ENCODE measurements around the gene PRKCQ. TPM values are rescaled to one million over a fixed set of nuclear protein-coding genes. Genes with fewer than 3 reads are reported as not detected.

The PRKCQ gene
- total RNA-seq, 2 donors from 2014 or later = 0.38 to 0.74 TPM

DNA sequence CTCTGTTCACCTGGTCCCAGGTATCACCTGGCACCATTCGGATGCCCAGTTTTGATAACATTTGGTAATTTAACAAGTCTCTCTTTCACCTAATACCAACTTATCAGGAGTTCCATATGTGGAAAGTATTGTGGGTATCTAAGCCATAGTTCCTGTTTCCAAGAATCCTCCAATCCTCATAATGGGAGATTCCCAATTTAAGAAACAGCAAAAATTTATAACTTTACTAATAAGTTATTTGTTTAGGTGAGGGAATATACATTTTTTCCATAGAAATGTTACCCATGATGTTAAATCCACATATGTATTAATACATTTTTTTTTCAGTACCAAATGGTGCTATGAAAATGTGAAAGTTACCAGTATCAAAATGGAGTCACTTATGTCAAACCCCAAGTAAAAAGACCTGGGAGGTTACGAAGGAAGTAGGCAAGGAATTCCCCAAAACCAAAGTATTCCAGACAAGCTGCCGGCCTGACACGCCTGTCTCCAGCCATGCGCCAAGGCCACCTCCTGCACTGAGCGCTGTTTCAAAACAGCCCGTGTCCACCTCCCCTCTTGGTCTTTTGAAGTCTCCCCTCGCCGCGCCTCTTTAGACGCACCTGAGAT, 44.8 kb downstream of the PRKCQ start:
- no peak for DNase-seq (ENCODE audit: low spot score)
- intact Hi-C loops (cut with DNase I) = no loop called here

DNA sequence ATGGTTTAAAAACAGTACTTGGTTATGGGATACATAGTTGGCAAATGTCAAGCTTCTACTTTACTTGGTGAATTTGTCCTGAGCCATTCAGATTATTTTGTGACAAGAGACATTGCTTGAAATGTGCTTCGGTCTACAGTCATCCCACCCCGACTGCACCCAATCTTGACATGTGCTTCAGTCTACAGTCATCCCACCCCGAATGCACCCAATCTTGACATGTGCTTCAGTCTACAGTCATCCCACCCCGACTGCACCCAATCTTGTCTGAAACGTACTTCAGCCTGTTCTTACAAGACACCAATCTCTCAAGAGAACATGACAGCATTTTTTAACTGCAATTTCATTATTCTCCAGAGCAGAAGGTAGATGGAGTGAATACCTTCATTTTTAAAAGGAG, 47.8 kb downstream of the PRKCQ start:
- intact Hi-C loops (cut with DNase I) = no loop called here
- no peak for DNase-seq (ENCODE audit: low spot score)

DNA sequence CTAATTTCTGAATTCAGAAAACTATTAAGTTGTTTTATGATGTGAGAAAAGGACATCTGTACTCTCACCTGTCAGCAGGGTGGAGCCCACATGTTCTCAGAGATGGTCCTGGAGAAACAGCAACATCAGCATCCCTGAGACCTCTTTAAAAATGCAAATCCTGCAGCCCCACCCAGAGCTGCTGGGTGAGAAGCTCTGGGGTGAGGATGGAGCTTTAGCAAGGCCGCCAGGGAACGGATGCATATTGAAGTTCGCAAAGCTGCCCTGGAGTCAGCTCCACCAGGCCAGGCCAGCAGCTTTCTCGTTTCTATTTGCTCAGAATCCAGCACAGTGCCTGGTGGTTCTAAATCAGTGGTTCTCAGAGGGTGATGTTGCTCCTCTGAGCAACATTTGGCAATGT, 49.1 kb downstream of the PRKCQ start:
- intact Hi-C loops (cut with DNase I) = no loop called here
- no peak for DNase-seq (ENCODE audit: low spot score)

DNA sequence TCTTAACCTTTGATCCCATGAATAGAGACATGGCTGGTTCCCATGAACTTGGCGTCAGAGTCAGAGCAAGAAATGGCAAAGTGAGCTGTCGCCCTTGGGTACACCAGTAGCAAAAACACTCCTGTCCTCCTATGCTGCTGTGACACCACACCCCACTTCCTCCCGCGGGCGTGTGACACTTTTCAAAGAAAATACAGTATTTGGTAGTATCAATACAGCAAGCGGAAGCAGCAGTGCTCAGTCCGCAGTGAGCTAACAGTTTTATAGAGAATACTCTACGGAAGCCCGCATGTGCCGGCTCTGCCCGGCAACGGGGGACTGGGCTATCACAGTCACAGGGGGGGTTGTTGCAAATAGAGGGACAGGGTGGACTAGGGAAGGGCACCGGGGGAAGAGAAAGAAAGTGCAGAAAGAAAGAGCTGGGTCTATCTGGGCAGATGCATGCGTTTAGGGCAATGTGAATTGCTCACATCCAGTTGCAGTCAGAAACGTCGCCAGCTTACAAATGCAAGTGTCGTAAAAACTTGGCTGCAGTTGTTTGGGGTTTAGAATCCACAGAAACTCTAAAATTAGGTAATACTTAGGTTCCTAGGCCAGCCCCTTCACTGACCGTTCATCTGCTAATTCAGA, 49.8 kb downstream of the PRKCQ start:
- DNase-seq (ENCODE audit: low spot score) = no peak
- intact Hi-C loops (cut with DNase I) = no loop called here

GRCh38 chr10:6528198-6528950, 51.7 kb downstream of the PRKCQ start:
- intact Hi-C loops (cut with DNase I) = no loop called here
- no peak for DNase-seq (ENCODE audit: low spot score)

- no peak for DNase-seq (ENCODE audit: low spot score)
Measured at GRCh38 chr10:6525599-6526165, 54.4 kb downstream of the PRKCQ start.

DNA sequence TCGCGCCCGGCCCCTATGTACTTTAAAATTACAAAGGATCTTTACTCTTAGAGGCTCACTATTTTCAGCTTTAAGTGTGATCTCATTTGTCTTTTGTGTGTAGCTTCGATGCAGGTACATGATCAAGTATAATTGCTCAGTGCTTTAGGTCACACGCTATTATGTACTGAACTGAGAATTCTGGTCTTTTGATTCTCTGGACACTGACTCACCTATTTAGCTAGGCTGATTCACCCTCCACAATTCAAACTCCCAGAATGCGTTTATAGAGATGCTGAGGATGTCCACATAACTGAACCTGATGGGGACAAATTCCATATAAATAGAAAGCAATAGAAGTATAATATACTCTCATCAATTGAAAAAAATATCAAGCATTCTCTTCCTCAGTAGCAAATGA, 57.8 kb downstream of the PRKCQ start:
- no peak for DNase-seq (ENCODE audit: low spot score)
- intact Hi-C loops (cut with DNase I) = no loop called here

More at GRCh38 chr10:6525599-6526165, 54.4 kb downstream of the PRKCQ start:
- intact Hi-C loops (cut with DNase I) = no loop called here

DNA sequence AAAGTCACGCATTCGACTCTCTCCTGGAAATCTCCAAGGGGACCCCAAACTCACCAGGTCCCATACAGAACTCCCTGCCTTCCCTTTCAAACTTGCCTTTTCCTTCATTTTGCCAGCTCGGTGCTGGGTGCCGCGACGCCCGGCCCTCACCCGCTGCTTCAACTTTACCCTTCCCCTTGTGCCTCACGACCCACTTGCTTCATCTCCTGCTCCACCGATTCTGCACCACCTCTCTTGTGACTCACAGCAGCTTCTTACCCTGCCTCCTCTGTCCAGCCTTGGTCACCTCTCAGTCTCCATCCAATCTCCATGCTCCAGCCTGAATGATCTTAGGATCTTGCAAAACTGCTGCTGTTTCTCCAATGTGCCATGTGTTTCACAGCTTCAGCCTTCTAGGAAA, 59.9 kb downstream of the PRKCQ start:
- intact Hi-C loops (cut with DNase I) = no loop called here
- DNase-seq (ENCODE audit: low spot score) = no peak

DNA sequence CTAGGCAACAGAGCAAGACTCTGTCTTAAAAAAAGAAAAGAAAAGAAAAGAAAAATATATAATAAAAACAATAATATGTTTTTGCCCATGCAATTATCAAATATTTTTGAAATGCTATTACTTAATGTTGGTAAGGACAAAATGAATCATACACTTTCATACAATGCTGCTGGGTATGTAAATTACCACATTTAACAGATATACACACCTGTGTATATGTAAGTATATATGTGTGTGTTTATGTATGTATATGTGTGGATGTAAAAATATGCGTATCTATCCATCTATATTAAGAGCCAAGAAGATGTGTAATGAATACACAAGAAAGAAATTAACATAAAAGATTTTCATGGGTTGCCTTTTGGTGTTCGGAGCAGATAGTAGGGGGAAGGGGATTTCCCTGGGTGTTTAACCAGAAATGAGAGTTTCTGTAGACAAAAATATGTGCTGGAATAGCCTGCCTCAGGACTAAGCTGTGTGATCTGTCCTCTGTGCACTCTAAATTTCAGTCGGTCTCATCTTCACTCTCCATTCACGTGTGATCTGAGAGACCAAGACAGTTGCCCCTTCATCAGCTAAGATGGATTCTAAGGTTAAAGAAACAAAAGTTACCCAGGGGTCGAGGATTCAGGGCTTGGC, 61.2 kb downstream of the PRKCQ start:
- no peak for DNase-seq (ENCODE audit: low spot score)
- intact Hi-C loops (cut with DNase I) = no loop called here

DNA sequence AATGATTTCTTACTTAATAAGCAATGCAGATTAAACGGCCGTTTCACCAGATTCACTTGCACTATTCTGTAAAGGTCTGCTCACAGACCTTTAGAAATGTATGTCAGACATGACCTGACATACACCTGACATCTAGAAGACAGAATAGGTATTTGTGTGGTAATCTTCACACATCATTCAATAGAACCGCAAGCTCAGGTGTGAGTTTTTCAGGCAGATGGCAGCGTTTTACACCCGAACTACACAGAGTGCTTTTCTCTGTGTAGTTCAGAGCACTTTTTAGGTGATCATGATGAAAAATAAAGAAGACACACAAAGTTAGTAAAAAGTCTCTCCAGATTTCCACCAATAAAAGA, 63.2 kb downstream of the PRKCQ start:
- DNase-seq (ENCODE audit: low spot score) = no peak

DNA sequence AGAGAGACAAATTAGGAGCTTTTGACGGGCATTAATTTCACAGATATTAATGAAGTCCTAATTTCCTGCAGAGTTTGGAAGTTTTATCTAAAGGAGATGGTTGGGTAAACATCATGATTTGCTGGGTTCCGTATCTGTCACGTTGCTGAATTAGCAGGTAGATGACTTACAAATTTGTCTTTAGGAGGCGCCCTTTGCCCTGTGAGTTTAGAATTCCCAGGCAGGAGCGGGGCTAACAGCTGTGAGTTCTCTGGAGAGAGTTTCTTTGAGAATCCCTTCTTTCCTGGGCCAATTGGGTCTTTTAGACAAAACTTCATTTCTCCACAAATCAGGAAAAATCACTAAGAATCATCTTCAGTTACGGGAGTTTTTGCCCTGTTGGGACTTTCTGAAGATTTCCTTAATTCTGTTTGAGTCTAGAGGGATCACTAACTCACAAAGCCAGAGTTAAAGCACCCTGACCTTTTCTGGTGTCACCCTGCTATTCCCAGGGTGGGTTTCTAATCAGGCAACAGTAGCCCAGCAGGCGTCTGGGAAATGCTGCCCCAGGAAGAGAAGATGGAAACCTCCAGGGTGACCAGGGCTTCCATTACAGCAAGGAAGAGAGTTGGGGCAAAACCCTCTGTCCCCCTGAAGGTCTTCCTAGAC, 63.7 kb downstream of the PRKCQ start:
- DNase-seq (ENCODE audit: low spot score) = no peak
- intact Hi-C loops (cut with DNase I) = no loop called here

More for the DNA sequence above, 63.2 kb downstream of the PRKCQ start:
- intact Hi-C loops (cut with DNase I) = no loop called here

GRCh38 chr10:6514844-6515780, 65.0 kb downstream of the PRKCQ start:
- intact Hi-C loops (cut with DNase I) = no loop called here
- no peak for DNase-seq (ENCODE audit: low spot score)

DNA sequence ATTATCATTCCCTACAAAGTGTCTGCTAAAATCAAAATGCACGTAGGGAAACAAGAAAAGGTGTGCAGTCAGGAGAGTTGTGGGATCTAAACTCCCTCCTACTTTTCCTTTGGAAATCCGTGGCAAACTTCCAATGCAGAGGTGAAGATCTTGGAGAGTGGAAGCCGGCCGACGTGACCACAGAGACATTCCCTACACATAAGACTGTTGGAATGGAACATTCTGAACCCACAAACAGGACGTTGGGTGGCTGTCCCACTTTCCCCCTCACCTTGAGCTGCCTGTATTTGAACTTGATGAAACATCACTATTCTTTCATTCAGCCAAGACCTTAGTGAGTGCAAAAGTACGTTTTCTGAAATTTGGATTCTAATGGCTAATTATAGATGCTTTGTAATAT, 65.9 kb downstream of the PRKCQ start:
- no peak for DNase-seq (ENCODE audit: low spot score)
- intact Hi-C loops (cut with DNase I) = no loop called here

DNA sequence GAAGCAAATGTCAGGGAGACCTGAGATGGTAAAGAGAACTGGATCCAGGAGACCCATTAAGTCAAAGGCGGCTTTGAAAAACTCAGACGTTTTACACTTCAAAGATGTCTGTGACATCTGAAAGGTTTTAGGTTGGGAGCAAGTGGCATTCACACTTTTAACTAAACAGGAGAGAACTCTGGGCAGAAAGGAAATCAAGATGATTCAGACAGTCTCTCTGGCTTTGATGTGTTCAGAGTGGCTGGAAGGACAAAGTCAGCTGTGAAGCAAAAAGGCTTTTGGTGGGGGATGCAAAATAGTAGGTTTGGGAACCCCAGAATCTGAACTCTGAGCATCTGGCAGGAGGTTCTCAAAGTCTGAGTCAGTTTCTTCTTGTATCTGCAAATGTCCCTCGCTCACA, 66.6 kb downstream of the PRKCQ start:
- intact Hi-C loops (cut with DNase I) = no loop called here

GRCh38 chr10:6512182-6512581, 67.9 kb downstream of the PRKCQ start:
- intact Hi-C loops (cut with DNase I) = no loop called here

More for the DNA sequence above, 66.6 kb downstream of the PRKCQ start:
- DNase-seq (ENCODE audit: low spot score) = no peak

GRCh38 chr10:6511347-6511746, 68.7 kb downstream of the PRKCQ start:
- DNase-seq (ENCODE audit: low spot score) = no peak
- intact Hi-C loops (cut with DNase I) = no loop called here

More at GRCh38 chr10:6512182-6512581, 67.9 kb downstream of the PRKCQ start:
- no peak for DNase-seq (ENCODE audit: low spot score)

DNA sequence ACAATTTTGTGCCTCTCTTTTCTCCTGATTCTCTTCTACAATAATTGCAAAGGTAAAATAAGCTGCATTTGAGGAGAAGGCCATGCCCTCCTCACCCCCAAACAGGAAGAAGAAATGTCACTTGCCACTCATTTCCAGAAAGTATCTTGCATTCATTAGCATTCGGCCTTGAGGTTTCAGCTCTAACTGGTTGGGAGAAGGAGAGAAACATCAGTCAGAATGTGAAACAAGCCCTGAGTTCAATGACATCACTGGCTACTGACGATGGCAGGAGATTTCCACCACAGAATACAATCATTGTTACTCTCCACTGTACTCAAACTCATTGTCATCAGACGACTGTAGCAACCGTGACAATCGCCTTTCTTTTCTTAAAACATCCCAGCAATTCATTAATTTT, 72.8 kb downstream of the PRKCQ start:
- DNase-seq (ENCODE audit: low spot score) = no peak
- intact Hi-C loops (cut with DNase I) = no loop called here

GRCh38 chr10:6505300-6505699, 74.8 kb downstream of the PRKCQ start:
- intact Hi-C loops (cut with DNase I) = no loop called here
- DNase-seq (ENCODE audit: low spot score) = no peak
